NCI-H128 (cell line): ENCODE results near the gene ABCD4.
"Not testable (repeated sequence)": the region's sequence is repeated elsewhere in the genome, so short reads cannot be mapped to it uniquely, and the experiment has no call there.

Experiments
- DNase-seq: peaks from one replicate; lab custom pipeline; 2025; ENCODE audit not compliant: unreplicated experiment; lab: John Stamatoyannopoulos, UW

The ABCD4 gene

DNA sequence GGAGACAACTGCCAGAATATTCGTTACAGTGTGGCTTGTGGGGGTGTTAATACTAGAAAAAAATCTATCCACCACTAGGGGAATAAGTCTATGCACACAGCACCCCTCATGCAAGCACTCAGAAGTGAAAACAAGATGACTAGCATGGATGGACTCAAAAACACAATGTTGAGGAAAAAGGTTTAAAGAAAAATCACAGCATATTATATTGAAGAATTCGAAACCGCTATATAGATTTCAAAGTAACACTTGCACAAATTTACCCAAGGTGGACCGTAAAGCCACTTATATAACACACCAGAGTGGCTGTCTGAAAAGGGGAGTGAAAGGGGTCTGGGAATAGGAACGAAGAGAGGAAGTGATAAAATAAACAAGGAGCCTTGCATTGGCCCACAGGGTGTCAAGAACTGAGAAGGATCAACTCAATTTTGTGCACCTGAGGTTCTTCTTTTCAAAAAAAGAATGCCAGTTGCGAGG lies 544 bp downstream of the ABCD4 start:
- DNase-seq = no peak

- DNase-seq = no peak
Measured at GRCh38 chr14:74301594-74302151, 1.1 kb downstream of the ABCD4 start.

- no peak for DNase-seq
Measured at GRCh38 chr14:74299061-74299545, 3.6 kb downstream of the ABCD4 start.

GRCh38 chr14:74297986-74298385 lies 4.7 kb downstream of the ABCD4 start:
- DNase-seq = no peak

- no peak for DNase-seq
Measured at GRCh38 chr14:74296037-74296467, 6.7 kb downstream of the ABCD4 start.

DNA sequence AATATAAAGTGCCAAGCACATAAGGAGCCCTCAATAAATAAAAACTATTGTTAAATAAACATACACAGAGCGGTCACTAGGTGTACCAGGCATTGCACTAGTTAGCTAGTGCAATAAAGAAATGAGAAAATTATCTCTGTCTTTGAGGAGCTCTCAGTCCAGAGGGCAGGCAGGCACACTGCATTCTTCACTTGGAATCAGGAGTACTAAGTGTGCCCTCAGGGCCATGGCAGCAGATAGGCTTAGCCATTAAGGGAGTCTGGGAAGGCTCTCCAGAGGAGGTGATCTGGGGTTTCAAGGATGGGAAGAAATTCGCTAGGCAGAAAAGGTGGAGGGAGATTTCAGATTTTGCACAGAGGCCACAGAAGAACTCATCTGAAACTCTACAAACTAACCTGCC lies 9.1 kb downstream of the ABCD4 start:
- no peak for DNase-seq

GRCh38 chr14:74292061-74292460 lies 10.7 kb downstream of the ABCD4 start:
- DNase-seq = no peak

- no peak for DNase-seq
Measured at GRCh38 chr14:74290415-74290814, 12.3 kb downstream of the ABCD4 start.

DNA sequence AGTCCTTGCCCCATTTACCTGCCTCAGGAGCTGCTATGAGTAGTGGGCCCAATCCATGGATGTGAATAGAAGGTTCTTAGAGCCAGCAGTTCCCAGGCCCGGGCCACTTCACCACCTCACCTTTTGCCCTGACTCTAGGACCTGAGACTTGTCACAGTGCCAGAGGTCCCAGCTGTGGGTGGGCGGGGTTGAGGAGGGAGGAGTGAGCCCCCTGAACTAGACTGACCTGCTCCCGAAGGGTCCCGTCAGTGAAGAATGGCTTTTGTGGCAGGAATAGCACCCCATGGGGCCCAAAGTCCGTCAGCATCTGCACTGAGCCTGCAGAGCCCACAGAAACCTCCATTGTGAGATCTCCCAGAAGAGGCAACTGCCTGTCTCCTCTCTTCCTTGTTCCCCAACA lies 12.9 kb downstream of the ABCD4 start:
- DNase-seq = no peak

GRCh38 chr14:74286736-74287135 lies 16.0 kb downstream of the ABCD4 start:
- no peak for DNase-seq

GRCh38 chr14:74281069-74281468 lies 21.7 kb downstream of the ABCD4 start:
- DNase-seq = no peak

DNA sequence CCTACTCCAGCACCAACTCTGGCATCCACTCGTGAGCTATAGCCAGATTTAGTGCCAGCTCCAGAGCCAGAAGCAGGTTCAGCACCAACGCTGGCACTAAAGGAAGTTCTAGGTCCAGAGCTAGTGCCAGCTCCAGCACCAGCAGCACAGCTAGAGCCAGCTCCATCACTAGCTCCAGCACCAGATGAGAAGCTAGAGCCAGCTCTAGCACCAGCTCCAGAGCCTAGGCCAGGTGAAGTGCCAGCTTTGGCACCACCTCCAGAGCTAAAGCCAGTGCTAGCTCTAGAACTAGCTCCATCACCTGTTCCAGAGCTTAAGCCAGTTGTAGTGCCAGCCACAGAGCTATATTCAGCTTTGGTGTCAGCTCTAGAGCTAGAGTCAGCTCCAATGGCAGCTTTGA lies 24.7 kb downstream of the ABCD4 start:
- no peak for DNase-seq

- DNase-seq = peak; percentile 26
Measured at GRCh38 chr14:74275241-74275841, 27.4 kb downstream of the ABCD4 start.

- no peak for DNase-seq
Measured at GRCh38 chr14:74271365-74271764, 31.4 kb downstream of the ABCD4 start.

- DNase-seq = not testable (repeated sequence)
Measured at GRCh38 chr14:74270382-74271177, 32.2 kb downstream of the ABCD4 start.

DNA sequence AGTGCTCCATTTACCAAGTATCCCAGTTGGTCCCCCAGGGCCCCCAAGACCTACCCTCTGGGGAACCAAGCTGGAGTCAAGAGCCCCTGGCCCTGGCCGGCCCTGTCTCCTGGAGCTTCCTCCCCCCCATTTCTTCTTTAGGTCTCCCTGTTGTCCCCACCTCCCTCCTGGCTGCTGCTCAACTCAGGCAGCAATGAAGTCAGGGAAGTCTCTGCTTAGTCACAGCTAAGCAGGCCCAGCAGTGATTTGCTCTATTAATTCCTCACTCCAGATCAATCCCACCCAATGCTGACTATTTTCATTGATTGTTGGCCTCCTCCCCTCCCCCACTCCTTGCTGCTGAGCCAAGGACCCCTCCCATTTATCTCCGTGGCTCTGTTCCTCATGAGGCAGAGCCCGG lies 35.1 kb downstream of the ABCD4 start:
- DNase-seq = no peak

- DNase-seq = no peak
Measured at GRCh38 chr14:74265301-74265965, 37.3 kb downstream of the ABCD4 start.

DNA sequence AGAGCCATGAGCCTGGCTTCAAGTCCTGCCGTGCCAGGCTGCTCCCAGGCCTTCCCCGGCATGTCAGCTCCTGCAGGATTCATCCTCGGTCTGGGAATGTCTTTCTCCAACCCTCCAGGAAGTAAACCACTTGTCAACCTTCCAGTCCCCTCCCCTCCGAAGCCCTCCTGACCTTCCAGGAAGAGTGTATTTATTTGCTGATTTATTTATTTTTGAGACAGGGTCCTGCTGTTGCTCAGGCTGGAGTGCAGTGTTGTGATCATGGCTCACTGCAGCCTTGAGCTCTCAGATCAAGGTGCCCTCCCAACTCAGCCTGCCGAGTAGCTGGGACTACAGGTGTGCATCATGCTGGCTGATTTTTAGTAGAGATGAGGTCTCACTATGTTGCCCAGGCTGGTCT lies 38.8 kb downstream of the ABCD4 start:
- no peak for DNase-seq

- DNase-seq = no peak
Measured at GRCh38 chr14:74263181-74263580, 39.6 kb downstream of the ABCD4 start.

DNA sequence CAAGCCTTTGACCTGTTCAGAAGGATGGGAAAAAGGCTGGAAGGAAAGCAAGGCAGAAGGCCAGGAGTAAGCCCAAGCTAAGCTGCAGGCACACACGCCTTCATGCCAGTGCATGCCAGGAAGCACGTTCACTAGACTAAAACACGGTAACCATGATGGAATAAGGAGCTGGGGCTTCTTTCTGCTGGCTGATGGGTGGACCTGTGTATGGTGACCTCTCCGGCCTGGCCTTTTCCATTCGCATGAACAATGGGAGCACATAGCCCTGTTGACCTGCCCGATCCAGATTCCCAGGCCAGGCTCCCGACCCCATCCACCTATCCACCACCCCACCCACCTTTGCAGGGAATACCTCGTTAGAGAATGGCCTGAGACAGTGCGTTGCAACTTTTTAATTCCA lies 40.7 kb downstream of the ABCD4 start:
- DNase-seq = no peak

- DNase-seq = no peak
Measured at GRCh38 chr14:74261288-74261687, 41.4 kb downstream of the ABCD4 start.
